H1 (cell line): ENCODE data around the gene KRTAP9-1.

Source experiments
- CREB1 ChIP-seq: IDR thresholded peaks from 2 replicates; pipeline ENCODE4 v1.6.1; 2012; ENCODE audit warnings: inconsistent platforms
- EP300 ChIP-seq, 2 experiments: IDR thresholded peaks; 1 replicate in 1 of 2; 2 replicates in 1 of 2; pipeline ENCODE4 v1.6.1; 2011 to 2012; ENCODE audit warnings: low read depth in 2 of 2, low read length in 2 of 2, mild to moderate bottlenecking in 2 of 2, borderline replicate concordance in 1 of 2, inconsistent platforms in 1 of 2, moderate library complexity in 1 of 2
- JUND ChIP-seq: IDR thresholded peaks from 2 replicates; pipeline ENCODE4 v1.6.1; 2011; ENCODE audit warnings: mild to moderate bottlenecking, improper control_type of control experiment, low read length
- POLR2AphosphoS5 ChIP-seq: IDR thresholded peaks from 2 replicates; pipeline ENCODE4 v1.6.1; 2011; ENCODE audit warnings: low read depth, low read length
- RFX5 ChIP-seq: IDR thresholded peaks from 2 replicates; pipeline ENCODE4 v1.6.1; 2011; ENCODE audit warnings: low read depth, low read length, improper control_type of control experiment, borderline replicate concordance
- TBP ChIP-seq: IDR thresholded peaks from 2 replicates; pipeline ENCODE4 v1.6.1; 2011; ENCODE audit warnings: low read depth, low read length, improper control_type of control experiment
- ZNF274 ChIP-seq: IDR thresholded peaks from 2 replicates; pipeline ENCODE4 v1.7.0; 2012; ENCODE audit warnings: low read length, borderline replicate concordance; ENCODE audit errors: extremely low read depth
- TF ChIP-seq, protein P1 (sequence below), 3 experiments: IDR thresholded peaks; 1 replicate in 2 of 3; 2 replicates in 1 of 3; pipeline versions ENCODE4 v1.5.1 to v1.6.1; 2011; ENCODE audit warnings: low read length in 3 of 3, mild to moderate bottlenecking in 3 of 3, inconsistent platforms in 2 of 3, low read depth in 1 of 3, moderate library complexity in 1 of 3; ENCODE audit not compliant: insufficient read depth in 1 of 3; ENCODE audit errors: control extremely low read depth in 1 of 3

DNA sequence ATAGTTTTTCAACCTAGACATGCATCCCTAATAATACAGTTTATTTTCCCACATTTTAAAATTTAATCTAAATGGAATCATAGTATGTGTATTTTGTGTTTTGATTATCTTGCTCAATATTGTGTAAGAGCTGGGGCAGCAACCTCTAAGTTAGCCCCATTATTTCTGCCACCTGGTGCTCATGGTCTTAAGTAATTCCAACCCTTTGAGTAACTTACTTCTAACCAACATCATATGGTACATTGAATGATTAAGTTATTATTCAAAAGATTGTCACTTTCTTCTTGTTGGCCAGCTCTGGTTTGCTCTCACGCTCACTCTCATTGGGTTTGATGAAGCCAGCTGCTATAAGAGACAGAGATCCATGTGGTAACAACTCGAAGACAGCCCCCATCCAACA is 17.8 kb upstream of the KRTAP9-1 start:
- TF ChIP-seq, protein P1, sequence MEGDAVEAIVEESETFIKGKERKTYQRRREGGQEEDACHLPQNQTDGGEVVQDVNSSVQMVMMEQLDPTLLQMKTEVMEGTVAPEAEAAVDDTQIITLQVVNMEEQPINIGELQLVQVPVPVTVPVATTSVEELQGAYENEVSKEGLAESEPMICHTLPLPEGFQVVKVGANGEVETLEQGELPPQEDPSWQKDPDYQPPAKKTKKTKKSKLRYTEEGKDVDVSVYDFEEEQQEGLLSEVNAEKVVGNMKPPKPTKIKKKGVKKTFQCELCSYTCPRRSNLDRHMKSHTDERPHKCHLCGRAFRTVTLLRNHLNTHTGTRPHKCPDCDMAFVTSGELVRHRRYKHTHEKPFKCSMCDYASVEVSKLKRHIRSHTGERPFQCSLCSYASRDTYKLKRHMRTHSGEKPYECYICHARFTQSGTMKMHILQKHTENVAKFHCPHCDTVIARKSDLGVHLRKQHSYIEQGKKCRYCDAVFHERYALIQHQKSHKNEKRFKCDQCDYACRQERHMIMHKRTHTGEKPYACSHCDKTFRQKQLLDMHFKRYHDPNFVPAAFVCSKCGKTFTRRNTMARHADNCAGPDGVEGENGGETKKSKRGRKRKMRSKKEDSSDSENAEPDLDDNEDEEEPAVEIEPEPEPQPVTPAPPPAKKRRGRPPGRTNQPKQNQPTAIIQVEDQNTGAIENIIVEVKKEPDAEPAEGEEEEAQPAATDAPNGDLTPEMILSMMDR (IDR thresholded peaks at IDR 0.05; ENCODE audit: control extremely low read depth in 1 of 3, insufficient read depth in 1 of 3, low read depth in 1 of 3, low read length in 3 of 3), result no peak
- TF ChIP-seq POLR2AphosphoS5 (no peak), RFX5 (no peak), CREB1 (no peak), JUND (no peak), TBP (no peak), EP300 (IDR thresholded peaks at IDR 0.05; ENCODE audit: borderline replicate concordance in 1 of 2, low read depth in 2 of 2, low read length in 2 of 2) (no peak), ZNF274 (no peak)
